ENCODE data around the gene CDCP1.

- no peak for TF ChIP-seq CTCF (IDR thresholded peaks at IDR 0.05; ENCODE audit: low read length)
- TF ChIP-seq EZH2 (optimal IDR thresholded peaks at IDR 0.05; ENCODE audit: low read depth, low read length) = no peak
Observed at GRCh38 chr3:45042162-45042561, 104.0 kb downstream of the CDCP1 start.

All from MM.1S (cell line).